ENCODE data around the gene FAM124A. TPM values are rescaled to one million over a fixed set of nuclear protein-coding genes. Genes with fewer than 3 reads are reported as not detected.

FAM124A gene
- total and polyA plus RNA-seq, 2 experiments from 2014 or later: 37.7 to 109 TPM

DNA sequence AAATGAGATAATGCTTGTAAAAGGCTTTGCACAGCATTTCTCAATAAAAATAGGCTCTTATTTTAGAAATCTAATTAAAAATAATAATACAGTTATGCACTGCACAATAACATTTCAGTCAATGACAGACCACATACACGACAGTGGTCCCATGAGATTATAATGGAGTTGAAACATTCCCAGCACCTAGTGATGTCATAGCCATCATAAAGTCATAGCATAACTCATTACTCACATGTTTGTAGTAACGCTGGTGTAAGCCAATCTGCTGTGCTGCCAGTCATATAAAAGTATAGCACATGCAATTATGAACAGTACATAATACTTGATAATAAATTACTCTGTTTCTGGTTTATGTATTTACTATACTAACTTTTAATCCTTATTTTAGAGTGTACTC is 104.6 kb downstream of the FAM124A start:
- peaks cover 8% of the 10 kb centered on the region; the same call in 1 of the 2 replicates for H3K9me2 ChIP-seq (ENCODE audit: insufficient read depth)
- H2AFZ ChIP-seq: no peak overlapping the region; the same call in 1 of the 2 replicates
- H3K27me3 ChIP-seq (ENCODE audit: insufficient read depth): no peaks in the 10 kb centered on the region
- H3K79me2 ChIP-seq (replicated peaks; ENCODE audit: insufficient read depth): no peaks in the 10 kb centered on the region
- Mint-ChIP-seq H3K36me3 (ENCODE audit: low read depth) (no peaks in the 10 kb centered on the region; the same call in 2 of the 3 replicates), H3K4me1 (peaks cover 40% of the 10 kb centered on the region), H3K4me3 (no peak overlapping the region), H3K27ac (no peak overlapping the region), H3K27me3 (ENCODE audit: insufficient read depth, low read depth, poor library complexity) (peaks cover 6% of the 10 kb centered on the region), H3K9me3 (no peaks in the 10 kb centered on the region; the same call in 2 of the 3 replicates)
- no peak for ATAC-seq
- no peak for TF ChIP-seq EZH2 (IDR thresholded peaks at IDR 0.05; ENCODE audit: low read depth, unreplicated experiment)
- TF ChIP-seq, protein P1, sequence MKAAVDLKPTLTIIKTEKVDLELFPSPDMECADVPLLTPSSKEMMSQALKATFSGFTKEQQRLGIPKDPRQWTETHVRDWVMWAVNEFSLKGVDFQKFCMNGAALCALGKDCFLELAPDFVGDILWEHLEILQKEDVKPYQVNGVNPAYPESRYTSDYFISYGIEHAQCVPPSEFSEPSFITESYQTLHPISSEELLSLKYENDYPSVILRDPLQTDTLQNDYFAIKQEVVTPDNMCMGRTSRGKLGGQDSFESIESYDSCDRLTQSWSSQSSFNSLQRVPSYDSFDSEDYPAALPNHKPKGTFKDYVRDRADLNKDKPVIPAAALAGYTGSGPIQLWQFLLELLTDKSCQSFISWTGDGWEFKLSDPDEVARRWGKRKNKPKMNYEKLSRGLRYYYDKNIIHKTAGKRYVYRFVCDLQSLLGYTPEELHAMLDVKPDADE (IDR thresholded peaks at IDR 0.05): no peak
- no peak for DNase-seq (ENCODE audit: low spot score)
- no peaks in the 10 kb centered on the region for H3K36me3 ChIP-seq (ENCODE audit: insufficient read depth)
- peaks cover 25% of the 10 kb centered on the region for H3K4me1 ChIP-seq (ENCODE audit: insufficient read depth)
- H3K4me3 ChIP-seq: no peak overlapping the region
- no peaks in the 10 kb centered on the region for H4K20me1 ChIP-seq (replicated peaks; ENCODE audit: insufficient read depth)
- H3K4me2 ChIP-seq: no peak overlapping the region
- H3K27ac ChIP-seq (ENCODE audit: low read depth): no peak overlapping the region
- no peaks in the 10 kb centered on the region for H3F3A ChIP-seq (replicated peaks; ENCODE audit: low read depth)

DNA sequence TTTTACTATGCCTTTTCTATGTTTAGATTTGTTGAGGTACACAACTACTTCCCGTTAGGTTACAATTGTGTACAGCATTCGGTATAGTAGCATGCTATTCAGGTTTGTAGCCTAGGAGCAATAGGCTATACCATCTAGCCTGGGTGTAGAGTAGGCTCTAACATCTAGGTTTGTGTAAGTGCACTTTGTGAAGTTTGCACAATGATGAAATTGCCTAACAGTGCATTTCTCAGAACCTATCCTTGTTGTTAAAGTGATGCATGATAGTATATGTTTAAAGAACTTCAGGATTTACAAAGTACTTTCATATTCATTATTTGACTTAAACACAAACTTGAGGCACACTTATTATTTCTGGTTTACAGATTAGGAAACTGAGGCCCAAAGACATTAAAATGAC is 105.8 kb downstream of the FAM124A start:
- H3F3A ChIP-seq (replicated peaks; ENCODE audit: low read depth): no peaks in the 10 kb centered on the region
- H4K20me1 ChIP-seq (replicated peaks; ENCODE audit: insufficient read depth): no peaks in the 10 kb centered on the region
- ATAC-seq: no peak
- peaks cover 40% of the 10 kb centered on the region for H3K4me1 Mint-ChIP-seq
- H3K79me2 ChIP-seq (replicated peaks; ENCODE audit: insufficient read depth): no peaks in the 10 kb centered on the region
- H3K4me3 ChIP-seq: no peak overlapping the region
- DNase-seq (ENCODE audit: low spot score): no peak
- H2AFZ ChIP-seq: no peak overlapping the region
- H3K4me3 Mint-ChIP-seq: no peak overlapping the region
- no peaks in the 10 kb centered on the region; the same call in 2 of the 3 replicates for H3K36me3 Mint-ChIP-seq (ENCODE audit: low read depth)
- peaks cover 8% of the 10 kb centered on the region; the same call in 1 of the 2 replicates for H3K9me2 ChIP-seq (ENCODE audit: insufficient read depth)
- no peaks in the 10 kb centered on the region for H3K27me3 ChIP-seq (ENCODE audit: insufficient read depth)
- H3K36me3 ChIP-seq (ENCODE audit: insufficient read depth): no peaks in the 10 kb centered on the region
- peaks cover 6% of the 10 kb centered on the region for H3K27me3 Mint-ChIP-seq (ENCODE audit: insufficient read depth, low read depth, poor library complexity)
- H3K27ac ChIP-seq (ENCODE audit: low read depth): no peak overlapping the region
- H3K27ac Mint-ChIP-seq: no peak overlapping the region
- H3K4me1 ChIP-seq (ENCODE audit: insufficient read depth): peaks cover 25% of the 10 kb centered on the region
- H3K4me2 ChIP-seq: no peak overlapping the region
- H3K9me3 Mint-ChIP-seq: no peaks in the 10 kb centered on the region; the same call in 2 of the 3 replicates
- TF ChIP-seq NANOG (IDR thresholded peaks at IDR 0.05; ENCODE audit: borderline replicate concordance) (no peak), JUNB (IDR thresholded peaks at IDR 0.05; ENCODE audit: unreplicated experiment) (no peak), POLR2AphosphoS5 (IDR thresholded peaks at IDR 0.05; ENCODE audit: low read depth) (no peak), REST (IDR thresholded peaks at IDR 0.05; ENCODE audit: unreplicated experiment) (no peak), ZNF114 (CRISPR knock-in tag; IDR thresholded peaks at IDR 0.05) (no peak), ZNF331 (CRISPR knock-in tag; IDR thresholded peaks at IDR 0.05; ENCODE audit: low read depth) (no peak), CREB1 (CRISPR knock-in tag; IDR thresholded peaks at IDR 0.05; ENCODE audit: low read depth) (no peak)
- TF ChIP-seq, protein P2, sequence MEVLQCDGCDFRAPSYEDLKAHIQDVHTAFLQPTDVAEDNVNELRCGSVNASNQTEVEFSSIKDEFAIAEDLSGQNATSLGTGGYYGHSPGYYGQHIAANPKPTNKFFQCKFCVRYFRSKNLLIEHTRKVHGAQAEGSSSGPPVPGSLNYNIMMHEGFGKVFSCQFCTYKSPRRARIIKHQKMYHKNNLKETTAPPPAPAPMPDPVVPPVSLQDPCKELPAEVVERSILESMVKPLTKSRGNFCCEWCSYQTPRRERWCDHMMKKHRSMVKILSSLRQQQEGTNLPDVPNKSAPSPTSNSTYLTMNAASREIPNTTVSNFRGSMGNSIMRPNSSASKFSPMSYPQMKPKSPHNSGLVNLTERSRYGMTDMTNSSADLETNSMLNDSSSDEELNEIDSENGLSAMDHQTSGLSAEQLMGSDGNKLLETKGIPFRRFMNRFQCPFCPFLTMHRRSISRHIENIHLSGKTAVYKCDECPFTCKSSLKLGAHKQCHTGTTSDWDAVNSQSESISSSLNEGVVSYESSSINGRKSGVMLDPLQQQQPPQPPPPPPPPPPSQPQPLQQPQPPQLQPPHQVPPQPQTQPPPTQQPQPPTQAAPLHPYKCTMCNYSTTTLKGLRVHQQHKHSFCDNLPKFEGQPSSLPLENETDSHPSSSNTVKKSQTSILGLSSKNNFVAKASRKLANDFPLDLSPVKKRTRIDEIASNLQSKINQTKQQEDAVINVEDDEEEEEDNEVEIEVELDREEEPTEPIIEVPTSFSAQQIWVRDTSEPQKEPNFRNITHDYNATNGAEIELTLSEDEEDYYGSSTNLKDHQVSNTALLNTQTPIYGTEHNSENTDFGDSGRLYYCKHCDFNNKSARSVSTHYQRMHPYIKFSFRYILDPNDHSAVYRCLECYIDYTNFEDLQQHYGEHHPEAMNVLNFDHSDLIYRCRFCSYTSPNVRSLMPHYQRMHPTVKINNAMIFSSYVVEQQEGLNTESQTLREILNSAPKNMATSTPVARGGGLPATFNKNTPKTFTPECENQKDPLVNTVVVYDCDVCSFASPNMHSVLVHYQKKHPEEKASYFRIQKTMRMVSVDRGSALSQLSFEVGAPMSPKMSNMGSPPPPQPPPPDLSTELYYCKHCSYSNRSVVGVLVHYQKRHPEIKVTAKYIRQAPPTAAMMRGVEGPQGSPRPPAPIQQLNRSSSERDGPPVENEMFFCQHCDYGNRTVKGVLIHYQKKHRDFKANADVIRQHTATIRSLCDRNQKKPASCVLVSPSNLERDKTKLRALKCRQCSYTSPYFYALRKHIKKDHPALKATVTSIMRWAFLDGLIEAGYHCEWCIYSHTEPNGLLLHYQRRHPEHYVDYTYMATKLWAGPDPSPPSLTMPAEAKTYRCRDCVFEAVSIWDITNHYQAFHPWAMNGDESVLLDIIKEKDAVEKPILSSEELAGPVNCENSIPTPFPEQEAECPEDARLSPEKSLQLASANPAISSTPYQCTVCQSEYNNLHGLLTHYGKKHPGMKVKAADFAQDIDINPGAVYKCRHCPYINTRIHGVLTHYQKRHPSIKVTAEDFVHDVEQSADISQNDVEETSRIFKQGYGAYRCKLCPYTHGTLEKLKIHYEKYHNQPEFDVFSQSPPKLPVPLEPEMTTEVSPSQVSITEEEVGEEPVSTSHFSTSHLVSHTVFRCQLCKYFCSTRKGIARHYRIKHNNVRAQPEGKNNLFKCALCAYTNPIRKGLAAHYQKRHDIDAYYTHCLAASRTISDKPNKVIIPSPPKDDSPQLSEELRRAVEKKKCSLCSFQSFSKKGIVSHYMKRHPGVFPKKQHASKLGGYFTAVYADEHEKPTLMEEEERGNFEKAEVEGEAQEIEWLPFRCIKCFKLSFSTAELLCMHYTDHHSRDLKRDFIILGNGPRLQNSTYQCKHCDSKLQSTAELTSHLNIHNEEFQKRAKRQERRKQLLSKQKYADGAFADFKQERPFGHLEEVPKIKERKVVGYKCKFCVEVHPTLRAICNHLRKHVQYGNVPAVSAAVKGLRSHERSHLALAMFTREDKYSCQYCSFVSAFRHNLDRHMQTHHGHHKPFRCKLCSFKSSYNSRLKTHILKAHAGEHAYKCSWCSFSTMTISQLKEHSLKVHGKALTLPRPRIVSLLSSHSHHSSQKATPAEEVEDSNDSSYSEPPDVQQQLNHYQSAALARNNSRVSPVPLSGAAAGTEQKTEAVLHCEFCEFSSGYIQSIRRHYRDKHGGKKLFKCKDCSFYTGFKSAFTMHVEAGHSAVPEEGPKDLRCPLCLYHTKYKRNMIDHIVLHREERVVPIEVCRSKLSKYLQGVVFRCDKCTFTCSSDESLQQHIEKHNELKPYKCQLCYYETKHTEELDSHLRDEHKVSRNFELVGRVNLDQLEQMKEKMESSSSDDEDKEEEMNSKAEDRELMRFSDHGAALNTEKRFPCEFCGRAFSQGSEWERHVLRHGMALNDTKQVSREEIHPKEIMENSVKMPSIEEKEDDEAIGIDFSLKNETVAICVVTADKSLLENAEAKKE (CRISPR knock-in tag; IDR thresholded peaks at IDR 0.05): no peak
- TF ChIP-seq, protein P1 (IDR thresholded peaks at IDR 0.05): no peak
